ENCODE data around the gene PIM3. TPM values are rescaled to one million over a fixed set of nuclear protein-coding genes. Genes with fewer than 3 reads are reported as not detected.

The PIM3 gene
- polyA plus RNA-seq, 1 donor = 41.5 TPM

DNA sequence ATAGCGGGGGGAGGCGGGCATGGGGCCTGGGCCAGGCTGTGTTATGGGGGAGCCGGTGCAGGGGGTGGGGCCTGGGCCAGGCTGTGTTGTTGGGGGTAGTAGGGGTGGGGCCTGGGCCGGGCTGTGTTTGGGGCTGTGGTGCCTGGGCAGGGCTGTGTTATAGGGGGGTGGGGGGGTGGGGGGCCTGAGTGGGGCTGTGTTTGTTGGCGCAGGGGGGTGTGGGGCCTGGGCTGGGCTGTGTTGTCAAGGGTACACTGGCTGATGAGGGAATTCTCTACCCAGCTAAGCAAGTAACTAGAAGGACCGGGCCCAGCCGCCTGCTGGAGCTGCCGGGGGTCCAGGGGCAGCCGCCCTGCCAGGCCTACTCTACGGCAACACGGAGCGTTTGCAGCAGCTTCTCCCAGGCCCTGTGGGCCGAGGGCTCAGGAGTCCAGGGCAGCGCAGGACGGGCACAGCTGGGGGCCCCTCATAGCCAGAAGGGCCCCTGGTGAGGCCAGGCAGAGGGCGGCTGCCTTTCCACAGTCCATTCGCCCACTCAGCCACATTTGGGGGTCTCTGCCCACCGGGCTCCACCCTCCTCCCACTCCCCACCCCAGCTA is 10.1 kb upstream of the PIM3 start:
- Histone ChIP-seq H3K27ac (ENCODE audit: low read length) (peak overlapping the region; percentile 95), H3K4me1 (ENCODE audit: control insufficient read depth, insufficient read depth, low read length) (peaks cover 82% of the 10 kb centered on the region), H3K27me3 (ENCODE audit: control insufficient read depth, insufficient read depth, low read length) (no peaks in the 10 kb centered on the region), H3K4me3 (ENCODE audit: low read length) (no peak overlapping the region), H3K36me3 (ENCODE audit: control insufficient read depth, insufficient read depth, low read length) (no peaks in the 10 kb centered on the region), H3K9me3 (ENCODE audit: control insufficient read depth, low read depth, low read length) (no peaks in the 10 kb centered on the region)
- WGBS (ENCODE audit: insufficient coverage, low lambda C conversion rate) = no CpG with 5 or more reads among the region's 18 CpGs
- peak in 1 of 2 donors; percentile 61 for DNase-seq

DNA sequence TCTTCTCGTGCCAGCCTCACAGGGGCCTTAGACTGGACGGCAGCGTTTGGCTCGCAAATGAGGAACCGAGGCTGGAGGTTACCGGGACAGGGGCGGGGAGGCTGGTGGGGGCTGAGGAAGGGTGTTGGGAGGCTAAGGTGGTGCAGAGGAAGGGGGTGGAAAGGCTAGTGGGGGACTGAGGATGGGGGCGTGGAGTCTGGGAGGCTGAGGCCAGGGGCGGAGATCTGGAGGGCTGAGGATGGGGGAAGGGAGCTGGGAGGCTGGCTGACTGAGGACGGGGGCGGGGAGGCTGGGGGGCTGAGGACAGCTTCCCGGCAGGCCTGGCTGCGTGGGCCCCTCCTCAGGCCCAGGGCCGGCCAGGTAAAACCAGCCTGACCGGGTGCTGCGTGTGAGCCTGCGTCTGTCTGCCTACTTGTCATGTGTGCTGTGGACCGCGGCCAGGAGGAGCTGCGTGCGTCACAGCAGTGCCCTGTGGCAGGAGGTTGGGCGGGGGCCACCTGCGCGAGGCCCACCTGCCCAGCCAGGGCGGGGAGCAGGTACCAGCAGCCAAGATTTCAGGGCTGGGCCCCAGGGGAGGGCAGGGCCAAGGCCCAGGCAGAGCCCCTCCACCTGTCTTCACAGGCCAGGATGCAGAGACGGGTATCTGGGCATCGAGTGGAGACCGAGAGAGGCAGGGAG is 9.4 kb upstream of the PIM3 start:
- Histone ChIP-seq H3K27me3 (ENCODE audit: control insufficient read depth, insufficient read depth, low read length) (no peaks in the 10 kb centered on the region), H3K4me1 (ENCODE audit: control insufficient read depth, insufficient read depth, low read length) (peaks cover 85% of the 10 kb centered on the region), H3K9me3 (ENCODE audit: control insufficient read depth, low read depth, low read length) (no peaks in the 10 kb centered on the region), H3K36me3 (ENCODE audit: control insufficient read depth, insufficient read depth, low read length) (no peaks in the 10 kb centered on the region), H3K4me3 (ENCODE audit: low read length) (no peak overlapping the region), H3K27ac (ENCODE audit: low read length) (peak overlapping the region; percentile 95)
- DNase-seq = peak; percentile 93 to 97
- 52% methylated on average over 2 of the region's 28 CpGs for WGBS (ENCODE audit: insufficient coverage, low lambda C conversion rate)

DNA sequence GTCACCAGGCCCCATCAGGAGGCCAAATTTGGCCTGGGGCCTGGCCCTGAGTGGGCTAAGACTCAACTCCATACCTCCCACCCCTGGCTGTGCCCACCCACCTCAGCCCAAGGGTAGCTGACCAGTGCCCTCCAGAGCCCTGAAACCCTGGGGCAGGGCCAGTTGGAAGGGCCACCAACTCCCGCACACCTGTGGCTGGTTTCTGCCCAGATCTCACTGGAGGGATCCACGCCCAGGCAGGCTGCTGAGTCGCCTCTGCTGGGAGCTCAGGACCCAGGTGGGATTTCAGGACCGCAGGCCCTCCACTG is 8.9 kb upstream of the PIM3 start:
- no peak overlapping the region for H3K4me3 ChIP-seq (ENCODE audit: low read length)
- peaks cover 81% of the 10 kb centered on the region for H3K4me1 ChIP-seq (ENCODE audit: control insufficient read depth, insufficient read depth, low read length)
- H3K9me3 ChIP-seq (ENCODE audit: control insufficient read depth, low read depth, low read length) = no peaks in the 10 kb centered on the region
- no peak for DNase-seq
- H3K27me3 ChIP-seq (ENCODE audit: control insufficient read depth, insufficient read depth, low read length) = no peaks in the 10 kb centered on the region
- WGBS (ENCODE audit: insufficient coverage, low lambda C conversion rate) = no CpG with 5 or more reads among the region's 4 CpGs
- H3K27ac ChIP-seq (ENCODE audit: low read length) = peak overlapping the region; percentile 95
- H3K36me3 ChIP-seq (ENCODE audit: control insufficient read depth, insufficient read depth, low read length) = no peaks in the 10 kb centered on the region

DNA sequence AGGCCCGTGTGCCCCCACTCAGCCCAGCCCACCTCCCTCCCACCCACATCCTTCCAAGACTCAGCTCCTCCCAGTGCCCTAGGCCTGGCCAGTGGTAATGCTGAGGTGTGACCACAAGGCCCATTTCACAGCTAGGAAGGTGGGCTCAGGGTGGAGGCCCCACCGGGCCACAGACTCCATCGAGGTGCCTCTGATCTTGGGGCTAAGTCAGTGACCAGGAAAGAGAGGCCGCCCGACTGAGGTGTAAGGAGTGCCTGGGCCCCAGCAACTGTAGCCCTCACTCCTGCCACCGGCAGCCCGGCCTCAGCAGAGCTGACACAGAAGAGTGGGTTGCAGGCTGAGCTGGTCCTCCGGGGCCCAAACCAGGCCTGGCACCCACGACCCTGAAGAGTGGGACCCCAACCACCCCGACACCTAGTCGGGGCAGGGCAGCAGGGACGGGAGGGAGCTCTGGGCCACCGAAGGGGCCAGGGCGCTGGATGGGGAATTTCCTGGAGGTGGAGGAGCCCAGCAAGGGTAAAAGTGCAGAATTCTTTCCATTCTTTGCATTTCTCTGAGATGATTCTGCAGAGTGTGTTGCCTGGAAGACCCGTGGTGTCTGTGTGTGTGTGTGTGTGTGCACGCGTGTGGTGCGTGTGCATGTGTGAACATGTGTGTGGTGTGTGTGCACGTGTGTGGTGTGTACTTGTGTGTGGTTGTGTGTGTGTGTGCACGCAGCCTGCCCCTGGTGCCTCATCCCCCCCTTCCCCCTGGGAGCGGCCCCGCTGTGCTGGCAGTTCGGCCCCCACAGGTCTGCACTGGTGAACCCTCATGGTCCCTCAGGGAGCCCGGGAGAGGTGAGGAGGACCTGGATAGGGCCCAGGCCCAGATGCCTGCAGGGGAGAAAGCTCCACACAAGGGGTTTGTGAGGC is 8.3 kb upstream of the PIM3 start:
- WGBS (ENCODE audit: insufficient coverage, low lambda C conversion rate) = 10% methylated on average over 2 of the region's 24 CpGs
- Histone ChIP-seq H3K9me3 (ENCODE audit: control insufficient read depth, low read depth, low read length) (no peaks in the 10 kb centered on the region), H3K4me3 (ENCODE audit: low read length) (no peak overlapping the region), H3K27ac (ENCODE audit: low read length) (peak overlapping the region; percentile 95), H3K36me3 (ENCODE audit: control insufficient read depth, insufficient read depth, low read length) (no peaks in the 10 kb centered on the region), H3K27me3 (ENCODE audit: control insufficient read depth, insufficient read depth, low read length) (no peaks in the 10 kb centered on the region), H3K4me1 (ENCODE audit: control insufficient read depth, insufficient read depth, low read length) (peaks cover 77% of the 10 kb centered on the region)
- peak; percentile 86 to 93 for DNase-seq

DNA sequence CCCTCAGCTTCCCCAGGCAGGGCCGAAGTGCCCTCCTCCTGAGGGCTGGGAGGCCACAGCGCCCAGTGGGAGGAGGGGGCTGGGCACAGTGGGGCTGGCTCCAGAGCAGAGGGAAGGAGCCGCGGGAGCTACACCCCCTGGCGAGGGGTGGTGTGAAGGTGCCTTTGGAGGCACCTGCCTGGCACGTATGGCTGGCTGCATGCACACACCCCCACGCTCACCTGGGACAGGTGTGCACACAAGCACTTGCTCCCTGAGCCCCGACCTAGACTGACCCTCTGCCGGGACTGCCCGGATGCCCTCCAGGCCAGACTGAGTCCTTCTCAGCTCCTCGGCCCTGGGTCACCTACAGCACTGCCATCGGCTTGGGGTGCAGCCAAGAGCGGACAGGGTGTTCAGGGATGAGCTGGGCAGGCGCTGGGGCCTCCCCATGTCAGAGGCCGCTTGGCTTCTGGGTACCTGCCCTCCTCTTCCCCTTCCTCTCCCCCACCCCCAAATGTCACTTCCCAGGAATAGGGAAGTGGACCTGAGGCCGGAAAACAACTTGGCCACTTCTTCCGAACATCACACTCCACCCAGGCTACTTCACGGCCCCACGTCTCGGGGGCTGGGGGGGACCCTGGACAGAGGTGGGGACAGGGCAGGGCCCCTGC is 7.4 kb upstream of the PIM3 start:
- no peak for DNase-seq
- no peaks in the 10 kb centered on the region for H3K9me3 ChIP-seq (ENCODE audit: control insufficient read depth, low read depth, low read length)
- WGBS (ENCODE audit: insufficient coverage, low lambda C conversion rate) = no CpG with 5 or more reads among the region's 20 CpGs
- H3K4me3 ChIP-seq (ENCODE audit: low read length) = no peak overlapping the region
- H3K36me3 ChIP-seq (ENCODE audit: control insufficient read depth, insufficient read depth, low read length) = no peaks in the 10 kb centered on the region
- H3K27ac ChIP-seq (ENCODE audit: low read length) = peak overlapping the region; percentile 95
- H3K27me3 ChIP-seq (ENCODE audit: control insufficient read depth, insufficient read depth, low read length) = no peaks in the 10 kb centered on the region
- H3K4me1 ChIP-seq (ENCODE audit: control insufficient read depth, insufficient read depth, low read length) = peaks cover 78% of the 10 kb centered on the region

DNA sequence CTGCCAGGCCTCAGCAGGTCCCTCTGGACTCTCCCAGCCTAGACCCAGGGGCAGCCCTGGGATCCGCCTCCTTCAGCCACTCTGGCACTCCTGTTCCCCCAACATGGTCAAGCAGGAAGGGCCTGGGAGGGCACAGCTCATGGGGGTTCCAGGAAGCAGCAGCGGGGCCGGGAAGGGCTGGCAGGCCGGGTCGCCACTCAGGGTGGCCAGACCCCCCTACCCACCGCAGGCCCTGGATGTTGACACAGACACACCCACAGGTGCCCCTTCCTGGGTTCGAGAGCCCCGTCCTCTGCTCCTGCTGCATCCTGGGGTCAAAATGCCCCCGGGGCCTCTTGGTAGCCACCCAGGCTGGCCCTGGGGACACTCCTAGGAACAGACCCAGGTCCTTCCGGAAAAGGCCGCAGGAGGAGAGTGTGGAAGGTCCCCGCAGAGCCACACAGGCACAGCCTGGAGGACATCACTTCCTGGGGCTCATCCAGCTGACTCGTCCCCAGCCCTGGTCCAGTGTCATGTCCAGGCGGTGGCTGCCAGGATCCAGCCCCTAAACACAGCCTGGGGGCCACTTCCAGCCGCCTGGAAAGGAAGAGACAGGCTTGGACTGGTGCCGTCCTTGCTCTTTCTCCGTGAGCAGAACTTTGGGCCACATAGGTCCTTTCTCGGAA is 6.8 kb upstream of the PIM3 start:
- DNase-seq = no peak
- H3K4me3 ChIP-seq (ENCODE audit: low read length) = no peak overlapping the region
- no peaks in the 10 kb centered on the region for H3K36me3 ChIP-seq (ENCODE audit: control insufficient read depth, insufficient read depth, low read length)
- WGBS (ENCODE audit: insufficient coverage, low lambda C conversion rate) = no CpG with 5 or more reads among the region's 18 CpGs
- peak overlapping the region; percentile 95 for H3K27ac ChIP-seq (ENCODE audit: low read length)
- no peaks in the 10 kb centered on the region for H3K27me3 ChIP-seq (ENCODE audit: control insufficient read depth, insufficient read depth, low read length)
- peaks cover 79% of the 10 kb centered on the region for H3K4me1 ChIP-seq (ENCODE audit: control insufficient read depth, insufficient read depth, low read length)
- H3K9me3 ChIP-seq (ENCODE audit: control insufficient read depth, low read depth, low read length) = no peaks in the 10 kb centered on the region

DNA sequence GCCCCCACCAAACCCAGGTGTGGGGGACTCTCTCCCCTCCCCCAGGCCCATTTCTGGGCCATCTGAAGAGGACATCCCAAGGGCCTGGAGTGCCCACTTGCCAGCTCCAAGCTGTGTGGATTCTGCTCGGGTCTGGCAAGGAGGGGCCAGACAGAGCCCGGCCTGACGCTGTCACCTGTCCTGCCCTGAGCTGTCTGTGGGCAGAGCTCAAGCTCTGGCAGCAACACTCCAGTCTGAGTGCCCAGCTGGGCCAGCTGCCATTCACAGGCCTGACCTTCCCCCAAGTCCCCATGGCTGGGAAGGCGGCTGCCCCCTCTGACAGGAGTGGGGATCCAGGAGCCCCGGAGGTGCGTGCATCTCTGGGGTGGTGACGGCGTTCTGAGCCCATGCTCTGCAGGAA is 6.2 kb upstream of the PIM3 start:
- no peak overlapping the region for H3K4me3 ChIP-seq (ENCODE audit: low read length)
- H3K4me1 ChIP-seq (ENCODE audit: control insufficient read depth, insufficient read depth, low read length) = peaks cover 79% of the 10 kb centered on the region
- no peak for DNase-seq
- no peaks in the 10 kb centered on the region for H3K36me3 ChIP-seq (ENCODE audit: control insufficient read depth, insufficient read depth, low read length)
- H3K9me3 ChIP-seq (ENCODE audit: control insufficient read depth, low read depth, low read length) = no peaks in the 10 kb centered on the region
- H3K27me3 ChIP-seq (ENCODE audit: control insufficient read depth, insufficient read depth, low read length) = no peaks in the 10 kb centered on the region
- no CpG with 5 or more reads among the region's 8 CpGs for WGBS (ENCODE audit: insufficient coverage, low lambda C conversion rate)
- H3K27ac ChIP-seq (ENCODE audit: low read length) = no peak overlapping the region

DNA sequence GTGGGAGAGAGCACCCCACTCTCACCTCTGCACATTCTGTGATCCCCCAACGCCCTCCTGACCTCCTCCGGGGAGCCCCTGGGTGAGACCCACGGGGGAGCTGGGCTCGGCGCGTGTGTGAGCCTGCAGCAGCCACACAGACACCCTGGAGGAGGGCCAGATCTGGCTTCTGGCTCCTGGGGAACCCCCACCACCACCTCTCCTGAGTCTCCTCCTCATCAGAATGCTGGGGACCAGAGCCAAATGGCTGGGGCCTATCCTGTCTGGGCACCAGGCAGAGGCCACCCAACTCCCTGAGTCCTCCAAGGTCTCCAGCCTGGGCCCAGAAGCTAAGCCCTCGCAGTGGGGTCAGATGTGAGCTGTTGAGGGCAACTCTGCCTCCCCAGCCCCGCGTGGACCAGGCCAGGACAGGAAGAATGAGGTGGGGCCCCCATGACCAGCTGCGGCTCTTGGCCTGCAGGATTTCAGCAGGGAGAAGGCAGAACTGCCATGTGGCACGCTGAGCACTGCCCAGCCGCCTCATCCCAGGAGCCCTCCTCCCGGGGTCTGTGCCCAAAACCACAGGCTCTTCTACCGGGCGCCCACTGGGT is 5.5 kb upstream of the PIM3 start:
- no CpG with 5 or more reads among the region's 15 CpGs for WGBS (ENCODE audit: insufficient coverage, low lambda C conversion rate)
- H3K27ac ChIP-seq (ENCODE audit: low read length) = no peak overlapping the region
- H3K4me3 ChIP-seq (ENCODE audit: low read length) = no peak overlapping the region
- H3K4me1 ChIP-seq (ENCODE audit: control insufficient read depth, insufficient read depth, low read length) = peaks cover 77% of the 10 kb centered on the region
- H3K36me3 ChIP-seq (ENCODE audit: control insufficient read depth, insufficient read depth, low read length) = no peaks in the 10 kb centered on the region
- no peaks in the 10 kb centered on the region for H3K27me3 ChIP-seq (ENCODE audit: control insufficient read depth, insufficient read depth, low read length)
- no peak for DNase-seq
- H3K9me3 ChIP-seq (ENCODE audit: control insufficient read depth, low read depth, low read length) = no peaks in the 10 kb centered on the region

DNA sequence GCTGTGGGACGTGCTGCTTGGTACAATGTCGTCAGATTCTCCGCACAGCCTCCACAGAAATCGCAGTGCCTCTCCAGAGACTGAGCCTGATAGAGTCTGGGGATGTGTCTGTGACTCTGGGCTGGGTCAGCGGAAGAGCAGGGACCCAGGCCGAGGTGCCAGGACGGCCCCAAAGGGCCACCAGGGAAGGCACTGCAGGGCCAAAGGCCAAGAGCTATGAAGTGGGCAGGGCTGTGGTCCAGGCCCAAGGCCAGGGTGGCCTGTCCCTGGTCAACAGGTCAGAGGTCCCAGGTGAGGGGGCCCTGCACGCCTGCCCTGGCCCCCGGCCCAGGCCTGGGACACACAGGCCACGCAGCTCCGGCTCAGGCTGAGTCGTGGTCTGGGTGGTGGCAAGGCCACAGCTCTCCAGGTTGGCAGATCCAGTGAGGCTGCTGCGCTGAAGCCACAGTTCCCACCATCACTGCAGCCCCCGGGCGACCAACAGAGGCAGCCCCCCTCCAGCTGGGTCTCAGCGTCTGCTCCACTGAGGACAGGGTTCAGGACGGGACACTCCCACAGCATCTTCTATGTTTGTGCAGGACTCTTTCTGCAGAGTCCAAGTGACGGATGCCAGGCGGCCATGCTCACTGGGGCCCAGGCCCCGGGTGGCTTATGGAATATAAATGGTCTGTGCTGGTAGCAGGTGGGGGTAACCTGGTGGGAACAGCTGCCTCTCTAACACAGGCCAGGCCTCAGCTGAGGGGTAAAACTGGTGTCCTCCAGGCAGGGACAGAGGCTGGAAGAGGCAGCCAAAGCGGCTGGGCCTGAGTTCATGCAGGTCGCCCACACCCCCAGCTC is 4.8 kb upstream of the PIM3 start:
- no peak overlapping the region for H3K27ac ChIP-seq (ENCODE audit: low read length)
- no peak overlapping the region for H3K4me3 ChIP-seq (ENCODE audit: low read length)
- DNase-seq = no peak
- H3K27me3 ChIP-seq (ENCODE audit: control insufficient read depth, insufficient read depth, low read length) = no peaks in the 10 kb centered on the region
- no peaks in the 10 kb centered on the region for H3K36me3 ChIP-seq (ENCODE audit: control insufficient read depth, insufficient read depth, low read length)
- WGBS (ENCODE audit: insufficient coverage, low lambda C conversion rate) = no CpG with 5 or more reads among the region's 22 CpGs
- peaks cover 72% of the 10 kb centered on the region for H3K4me1 ChIP-seq (ENCODE audit: control insufficient read depth, insufficient read depth, low read length)
- no peaks in the 10 kb centered on the region for H3K9me3 ChIP-seq (ENCODE audit: control insufficient read depth, low read depth, low read length)
